ENCODE measurements around the gene ZNF469.

The ZNF469 gene

GRCh38 chr16:88384222-88385111 is 1.7 kb downstream of the ZNF469 start:
- POLR2A ChIA-PET, result interaction anchor here (1.0 kb wide), 1 partner anchor 321 kb away, joined by 4 read pairs; no protein-coding TSS in a partner anchor
- DNase-seq (ENCODE audit: low read depth, low spot score), result no peak
- H3K4me3 ChIP-seq (ENCODE audit: low read depth, low read length), result peak overlapping the region; percentile 72
- TF ChIP-seq CTCF (IDR thresholded peaks at IDR 0.05; ENCODE audit: insufficient read depth, low read length, missing control alignments), result no peak
- CTCF ChIA-PET, result interaction anchor here (0.9 to 2.3 kb wide), 5 partner anchors 8 to 425 kb away, joined by 3 to 11 read pairs (median 4); no protein-coding TSS in a partner anchor

GRCh38 chr16:88385112-88385594 is 2.4 kb downstream of the ZNF469 start:
- no peak for DNase-seq (ENCODE audit: low read depth, low spot score)
- ChIA-PET POLR2A (interaction anchor here (0.7 kb wide), 1 partner anchor 91 kb away, joined by 4 read pairs; no protein-coding TSS in a partner anchor), CTCF (interaction anchor here (1.2 to 1.3 kb wide), 2 partner anchors 53 to 191 kb away, joined by 3 to 5 read pairs; no protein-coding TSS in a partner anchor)
- no peak for TF ChIP-seq CTCF (IDR thresholded peaks at IDR 0.05; ENCODE audit: insufficient read depth, low read length, missing control alignments)
- H3K4me3 ChIP-seq (ENCODE audit: low read depth, low read length), result peak overlapping the region; percentile 8; the same call in 1 of the 2 replicates

- H3K4me3 ChIP-seq (ENCODE audit: low read depth, low read length), result no peak overlapping the region
- TF ChIP-seq CTCF (IDR thresholded peaks at IDR 0.05; ENCODE audit: insufficient read depth, low read length, missing control alignments), result no peak
- CTCF ChIA-PET, result no interaction called here
- no peak for DNase-seq (ENCODE audit: low read depth, low spot score)
- POLR2A ChIA-PET, result interaction anchor here (0.7 kb wide), 1 partner anchor 92 kb away, joined by 4 read pairs; no protein-coding TSS in a partner anchor
Observed at GRCh38 chr16:88385831-88386815, 3.4 kb downstream of the ZNF469 start.

- TF ChIP-seq CTCF (IDR thresholded peaks at IDR 0.05; ENCODE audit: insufficient read depth, low read length, missing control alignments), result no peak
- ChIA-PET POLR2A (no interaction called here), CTCF (interaction anchor here (1.0 to 1.5 kb wide), 2 partner anchors 19 to 37 kb away, joined by 3 read pairs; no protein-coding TSS in a partner anchor)
- H3K4me3 ChIP-seq (ENCODE audit: low read depth, low read length), result no peak overlapping the region
- no peak for DNase-seq (ENCODE audit: low read depth, low spot score)
Observed at GRCh38 chr16:88387180-88387765, 4.5 kb downstream of the ZNF469 start.

GRCh38 chr16:88387941-88388627 is 5.3 kb downstream of the ZNF469 start:
- no peak for DNase-seq (ENCODE audit: low read depth, low spot score)
- POLR2A ChIA-PET, result no interaction called here
- H3K4me3 ChIP-seq (ENCODE audit: low read depth, low read length), result no peak overlapping the region
- no peak for TF ChIP-seq CTCF (IDR thresholded peaks at IDR 0.05; ENCODE audit: insufficient read depth, low read length, missing control alignments)
- CTCF ChIA-PET, result interaction anchor here (0.6 to 1.5 kb wide), 3 partner anchors 18 to 193 kb away, joined by 3 read pairs; no protein-coding TSS in a partner anchor
